SK-N-SH (cell line): Measurements from ENCODE around the gene AEN. TPM values are rescaled to one million over a fixed set of nuclear protein-coding genes. Genes with fewer than 3 reads are reported as not detected.

Source experiments
- CTCF ChIA-PET: fragments of 300-600, 350-600 bp; formaldehyde crosslinking; extraction: SDS; loops from one replicate; lab custom pipeline; 2021; lab: Yijun Ruan, JAX
- POLR2A ChIA-PET: fragments of 350-600 bp; sonication (Branson Sonifier 250); formaldehyde crosslinking; extraction: SDS; loops from one replicate; lab custom pipeline; 2020; ENCODE audit warnings: antibody characterized with exemption, inconsistent platforms; lab: Yijun Ruan, JAX
- DNase-seq: peaks from one replicate; pipeline ENCODE4 v3.0.0; 2012
- H2AFZ ChIP-seq: fragments of 200-600 bp; sonication (generic); 2 replicates; pipeline ENCODE4 v1.8.1; 2016; ENCODE audit warnings: antibody characterized with exemption, mild to moderate bottlenecking, low read depth
- H3F3A ChIP-seq: fragments of 200-600 bp; sonication (generic); replicated peaks from 2 replicates; pipeline ENCODE3; 2016; ENCODE audit warnings: antibody characterized with exemption, mild to moderate bottlenecking; ENCODE audit not compliant: insufficient read depth
- H3K27ac ChIP-seq, 2 experiments: fragments of 200-500 bp in 1 of 2; fragments of 200-600 bp in 1 of 2; sonication (Bioruptor generic) in 1 of 2; sonication (generic), shearing (Covaris generic) in 1 of 2; 2 replicates each; pipeline versions ENCODE4 v1.5.1 to v1.6.1; 2014 to 2016; ENCODE audit warnings: low read depth in 2 of 2, inconsistent platforms in 1 of 2, low read length in 1 of 2, mild to moderate bottlenecking in 1 of 2, mixed read lengths in 1 of 2
- H3K27me3 ChIP-seq: fragments of 200-600 bp; sonication (generic), shearing (Covaris generic); 2 replicates; pipeline ENCODE4 v1.6.1; 2016; ENCODE audit warnings: mixed run types; ENCODE audit not compliant: insufficient read depth
- H3K36me3 ChIP-seq, 2 experiments: fragments of 200-500 bp in 1 of 2; fragments of 200-600 bp in 1 of 2; sonication (Bioruptor generic) in 1 of 2; sonication (generic) in 1 of 2; replicated peaks in 1 of 2; 2 replicates each; pipeline versions ENCODE3 to v1.5.1; 2014 to 2016; ENCODE audit warnings: low read length in 1 of 2, mild to moderate bottlenecking in 1 of 2; ENCODE audit not compliant: insufficient read depth in 2 of 2, control insufficient read depth in 1 of 2
- H3K4me1 ChIP-seq, 2 experiments: fragments of 200-500 bp in 1 of 2; fragments of 200-600 bp in 1 of 2; sonication (Bioruptor generic) in 1 of 2; sonication (generic), shearing (Covaris generic) in 1 of 2; 2 replicates each; pipeline versions ENCODE4 v1.5.1 to v1.6.1; 2014 to 2016; ENCODE audit warnings: low read depth in 1 of 2, low read length in 1 of 2, mixed run types in 1 of 2; ENCODE audit not compliant: insufficient read depth in 2 of 2, control insufficient read depth in 1 of 2
- H3K4me2 ChIP-seq: fragments of 200-600 bp; sonication (generic), shearing (Covaris generic); 2 replicates; pipeline ENCODE4 v1.6.1; 2017; ENCODE audit warnings: mixed run types
- H3K4me3 ChIP-seq, 2 experiments: fragments of 200-500 bp in 1 of 2; fragments of 200-600 bp in 1 of 2; sonication (Bioruptor generic) in 1 of 2; sonication (generic), shearing (Covaris generic) in 1 of 2; 2 replicates each; pipeline versions ENCODE4 v1.5.1 to v1.8.1; 2014 to 2016; ENCODE audit warnings: low read depth in 2 of 2, inconsistent platforms in 1 of 2, low read length in 1 of 2, mild to moderate bottlenecking in 1 of 2, mixed read lengths in 1 of 2, moderate library complexity in 1 of 2
- H3K79me2 ChIP-seq: fragments of 200-600 bp; sonication (generic); 2 replicates; pipeline ENCODE4 v1.8.1; 2017; ENCODE audit warnings: mild to moderate bottlenecking; ENCODE audit not compliant: insufficient read depth
- H3K9ac ChIP-seq: fragments of 200-600 bp; sonication (generic); 2 replicates; pipeline ENCODE4 v1.6.1; 2017; ENCODE audit warnings: mixed run types
- H3K9me2 ChIP-seq: fragments of 200-600 bp; sonication (generic); 2 replicates; pipeline ENCODE4 v1.6.1; 2017; ENCODE audit warnings: mixed run types
- H3K9me3 ChIP-seq: fragments of 200-600 bp; sonication (generic); 2 replicates; pipeline ENCODE4 v1.6.1; 2017; ENCODE audit warnings: mixed run types, mild to moderate bottlenecking, moderate library complexity
- H4K20me1 ChIP-seq: fragments of 200-600 bp; sonication (generic); 2 replicates; pipeline ENCODE4 v1.6.1; 2017; ENCODE audit warnings: mild to moderate bottlenecking, mixed run types; ENCODE audit not compliant: insufficient read depth
- CHD2 ChIP-seq: fragments of 150-350 bp; IDR thresholded peaks from 2 replicates; pipeline ENCODE4 v1.6.1; 2018; ENCODE audit warnings: low read length; ENCODE audit not compliant: partially characterized antibody
- ELF1 ChIP-seq: IDR thresholded peaks from 2 replicates; pipeline ENCODE4 v1.4.0; 2012
- EZH2phosphoT487 ChIP-seq: fragments of 200-600 bp; sonication (generic); IDR thresholded peaks from 2 replicates; pipeline ENCODE4 v1.6.1; 2017; ENCODE audit warnings: low read depth, mixed run types, mild to moderate bottlenecking, antibody characterized with exemption, moderate library complexity, borderline replicate concordance
- FOSL2 ChIP-seq: IDR thresholded peaks from 2 replicates; pipeline ENCODE4 v1.4.0; 2012; ENCODE audit warnings: low read depth, mild to moderate bottlenecking, moderate library complexity, borderline replicate concordance
- FOXM1 ChIP-seq: IDR thresholded peaks from 2 replicates; pipeline ENCODE4 v1.4.0; 2012; ENCODE audit warnings: low read depth, mild to moderate bottlenecking
- GATA2 ChIP-seq: sonication (generic); formaldehyde crosslinking; IDR thresholded peaks from 2 replicates; pipeline ENCODE4 v1.5.0; 2020; ENCODE audit warnings: mild to moderate bottlenecking, missing genetic modification reagents
- MAX ChIP-seq: IDR thresholded peaks from 2 replicates; pipeline ENCODE4 v1.4.0; 2012; ENCODE audit warnings: low read depth
- MEF2A ChIP-seq: IDR thresholded peaks from 2 replicates; pipeline ENCODE4 v1.4.0; 2012; ENCODE audit warnings: low read depth, borderline replicate concordance
- NRF1 ChIP-seq: IDR thresholded peaks from 2 replicates; pipeline ENCODE4 v1.6.1; 2012; ENCODE audit warnings: low read depth, mild to moderate bottlenecking, low read length
- PBX3 ChIP-seq: IDR thresholded peaks from 2 replicates; pipeline ENCODE4; 2012
- POLR2AphosphoS5 ChIP-seq: IDR thresholded peaks from 2 replicates; pipeline ENCODE4 v1.6.1; 2012; ENCODE audit warnings: low read depth, low read length
- RAD21 ChIP-seq: IDR thresholded peaks from 2 replicates; pipeline ENCODE4 v1.6.1; 2012; ENCODE audit warnings: mild to moderate bottlenecking, low read length
- RCOR1 ChIP-seq: fragments of 150-350 bp; IDR thresholded peaks from 2 replicates; pipeline ENCODE4 v1.6.1; 2017; ENCODE audit warnings: antibody characterized with exemption, low read length
- REST ChIP-seq: IDR thresholded peaks from 2 replicates; pipeline ENCODE4 v1.6.1; 2012; ENCODE audit warnings: mild to moderate bottlenecking, low read depth, low read length, moderate library complexity
- SIN3A ChIP-seq: IDR thresholded peaks from 2 replicates; pipeline ENCODE4 v1.6.1; 2012; ENCODE audit warnings: low read depth, mild to moderate bottlenecking, low read length, moderate library complexity, borderline replicate concordance
- TAF1 ChIP-seq: IDR thresholded peaks from 2 replicates; pipeline ENCODE4 v1.6.1; 2012; ENCODE audit warnings: low read depth, mild to moderate bottlenecking, low read length, moderate library complexity, borderline replicate concordance
- TCF12 ChIP-seq: IDR thresholded peaks from 2 replicates; pipeline ENCODE4 v1.4.0; 2012
- TEAD4 ChIP-seq: IDR thresholded peaks from 2 replicates; pipeline ENCODE4 v1.4.0; 2012; ENCODE audit warnings: mild to moderate bottlenecking, borderline replicate concordance; ENCODE audit not compliant: insufficient read depth
- USF1 ChIP-seq: IDR thresholded peaks from 2 replicates; pipeline ENCODE4 v1.4.0; 2012; ENCODE audit warnings: low read depth, borderline replicate concordance
- ZBTB33 ChIP-seq: IDR thresholded peaks from 2 replicates; pipeline ENCODE4 v1.4.0; 2012; ENCODE audit warnings: low read depth, borderline replicate concordance
- WGBS: methylation state at CpG from one replicate; pipeline ENCODE4 v1.1.6; 2017; ENCODE audit warnings: low lambda C conversion rate; 5-methylcytosine and 5-hydroxymethylcytosine counted together
- polyA plus RNA-seq, 3 experiments: library from polyadenylated mRNA; depleted of rRNA; stranded (reverse); fragments of >200 nt; gene quantifications; 2 replicates each; pipeline ENCODE4 v1.2.3, GENCODE V29; 2012

The AEN gene
- polyA plus RNA-seq, 1 of the 3 experiments (the other 2 are of a cell fraction), result 46.4 TPM

GRCh38 chr15:88574655-88575054 is 46.5 kb upstream of the AEN start:
- no peak overlapping the region for H3K4me3 ChIP-seq
- H3K9me3 ChIP-seq, result no peaks in the 10 kb centered on the region
- H3K79me2 ChIP-seq, result no peaks in the 10 kb centered on the region
- no peak overlapping the region for H3K9ac ChIP-seq
- no peak for DNase-seq
- 48% methylated on average over 7 of the region's 7 CpGs for WGBS
- CTCF ChIA-PET, result interaction anchor here (1.4 kb wide), 1 partner anchor 107 kb away, joined by 4 read pairs; the partner anchor contains the start of genes MRPL46 and MRPS11
- no peaks in the 10 kb centered on the region for H3F3A ChIP-seq
- peaks cover 0 to 23% of the 10 kb centered on the region in 2 experiments; a peak in 1 of 4 replicates for H3K4me1 ChIP-seq
- H4K20me1 ChIP-seq, result no peaks in the 10 kb centered on the region
- H3K36me3 ChIP-seq, result no peaks in the 10 kb centered on the region
- no peak overlapping the region for H3K27ac ChIP-seq
- H3K9me2 ChIP-seq, result no peaks in the 10 kb centered on the region
- TF ChIP-seq PBX3, result no peak
- TF ChIP-seq TAF1, result no peak
- no peak for TF ChIP-seq MAX
- TF ChIP-seq TEAD4, result no peak
- no peak for TF ChIP-seq FOSL2
- TF ChIP-seq FOXM1, result no peak
- no peak for TF ChIP-seq USF1
- no peak for TF ChIP-seq ELF1
- no peak for TF ChIP-seq GATA2
- no peak for TF ChIP-seq CHD2
- TF ChIP-seq REST, result no peak
- no peak for TF ChIP-seq MEF2A
- TF ChIP-seq SIN3A, result no peak
- no peak for TF ChIP-seq RAD21
- TF ChIP-seq NRF1, result no peak
- TF ChIP-seq TCF12, result no peak
- no peak for TF ChIP-seq RCOR1
- TF ChIP-seq EZH2phosphoT487, result no peak
- no peak for TF ChIP-seq POLR2AphosphoS5
- TF ChIP-seq ZBTB33, result no peak
- no peaks in the 10 kb centered on the region for H3K27me3 ChIP-seq
- POLR2A ChIA-PET, result no interaction called here
- no peak overlapping the region for H3K4me2 ChIP-seq
- H2AFZ ChIP-seq, result no peak overlapping the region
